Keratinocyte (primary cell): ENCODE data around the gene CDCP1. TPM values are rescaled to one million over a fixed set of nuclear protein-coding genes. Genes with fewer than 3 reads are reported as not detected.

ENCODE experiments used
- DNase-seq: peaks from one replicate; pipeline ENCODE4 v3.0.0-alpha.2; 2011; ENCODE audit warnings: low read depth, missing footprints, low spot score
- FAIRE-seq: peaks from 2 replicates; lab custom pipeline; 2011; peaks lifted over from hg19 to GRCh38; lab: Jason Lieb, UNC
- H2AFZ ChIP-seq: 2 replicates; pipeline ENCODE4 v1.6.0; 2012; ENCODE audit warnings: low read length, control low read depth, inconsistent platforms; ENCODE audit not compliant: control insufficient read depth
- H3K27ac ChIP-seq: 2 replicates; pipeline ENCODE4 v1.5.1; 2011; ENCODE audit warnings: low read length; ENCODE audit not compliant: control insufficient read depth, insufficient read depth
- H3K27me3 ChIP-seq: 3 replicates; pipeline ENCODE4 v1.6.0; 2011; ENCODE audit warnings: low read length; ENCODE audit not compliant: control insufficient read depth, insufficient read depth; ENCODE audit errors: extremely low read depth
- H3K36me3 ChIP-seq, 2 experiments: 2 replicates in 1 of 2; 3 replicates in 1 of 2; pipeline ENCODE4 v1.5.1; 2011; ENCODE audit warnings: low read length in 2 of 2, mild to moderate bottlenecking in 1 of 2; ENCODE audit not compliant: control insufficient read depth in 2 of 2, insufficient read depth in 2 of 2; ENCODE audit errors: extremely low read depth in 1 of 2
- H3K4me1 ChIP-seq: 3 replicates; pipeline ENCODE4 v1.5.1; 2011; ENCODE audit warnings: low read length; ENCODE audit not compliant: control insufficient read depth, insufficient read depth; ENCODE audit errors: extremely low read depth
- H3K4me2 ChIP-seq: 3 replicates; pipeline ENCODE4 v1.6.0; 2011; ENCODE audit warnings: low read depth, low read length; ENCODE audit not compliant: control insufficient read depth, insufficient read depth; ENCODE audit errors: extremely low read depth
- H3K4me3 ChIP-seq, 3 experiments: fragments of 200-600 bp in 1 of 3; sonication (generic) in 1 of 3; 2 replicates in 2 of 3; 3 replicates in 1 of 3; pipeline ENCODE4 v1.5.1; 2011 to 2016; ENCODE audit warnings: low read length in 3 of 3, mild to moderate bottlenecking in 3 of 3, control low read depth in 2 of 3, inconsistent platforms in 1 of 3, low read depth in 1 of 3, mixed read lengths in 1 of 3, mixed run types in 1 of 3, moderate library complexity in 1 of 3; ENCODE audit not compliant: control insufficient read depth in 2 of 3, insufficient read depth in 2 of 3; ENCODE audit errors: extremely low read depth in 1 of 3
- H3K79me2 ChIP-seq: 2 replicates; pipeline ENCODE4 v1.6.0; 2012; ENCODE audit warnings: low read length; ENCODE audit not compliant: control insufficient read depth, insufficient read depth
- H3K9ac ChIP-seq: 3 replicates; pipeline ENCODE4 v1.6.0; 2011; ENCODE audit warnings: low read length; ENCODE audit not compliant: control insufficient read depth, insufficient read depth; ENCODE audit errors: extremely low read depth
- H3K9me1 ChIP-seq: 3 replicates; pipeline ENCODE4 v1.6.0; 2011; ENCODE audit warnings: low read length; ENCODE audit not compliant: control insufficient read depth, insufficient read depth; ENCODE audit errors: extremely low read depth
- H3K9me3 ChIP-seq: 2 replicates; pipeline ENCODE4 v1.5.1; 2012; ENCODE audit warnings: low read depth, low read length; ENCODE audit not compliant: control insufficient read depth
- H4K20me1 ChIP-seq: 3 replicates; pipeline ENCODE4 v1.6.0; 2011; ENCODE audit warnings: low read length; ENCODE audit not compliant: control insufficient read depth, insufficient read depth; ENCODE audit errors: extremely low read depth
- CTCF ChIP-seq, 3 experiments: IDR thresholded peaks in 1 of 3; conservative IDR thresholded peaks in 1 of 3; optimal IDR thresholded peaks in 1 of 3; 2 replicates in 2 of 3; 3 replicates in 1 of 3; pipeline versions ENCODE3 to v1.5.1; 2011; ENCODE audit warnings: low read length in 3 of 3, mild to moderate bottlenecking in 3 of 3, moderate library complexity in 2 of 3, control low read depth in 1 of 3, inconsistent platforms in 1 of 3; ENCODE audit not compliant: insufficient read depth in 2 of 3; ENCODE audit errors: extremely low read depth in 1 of 3
- EZH2 ChIP-seq: IDR thresholded peaks from one replicate; pipeline ENCODE4 v1.6.1; 2012; ENCODE audit warnings: inconsistent platforms, mild to moderate bottlenecking, low read length, moderate library complexity
- dilution Hi-C: fragments of 300-500 bp; cut with MboI; formaldehyde crosslinking; loops from one replicate; pipeline ENCODE4 v1.7.0; 2020; ENCODE audit warnings: low sequenced_read_pairs; ENCODE audit not compliant: extremely low pct_ligation_motif_present
- polyA plus RNA-seq, 5 experiments: library from polyadenylated mRNA; depleted of rRNA in 3 of 5; stranded (reverse) in 3 of 5; stranded (forward) in 1 of 5; unstranded in 1 of 5; fragments of >200 nt; gene quantifications; 1 replicate in 1 of 5; 2 replicates in 3 of 5; 3 replicates in 1 of 5; pipeline versions ENCODE4 v1.2.1 to v1.2.3, GENCODE V29; 2011 to 2012; ENCODE audit warnings: missing spikeins in 2 of 5, low read depth in 1 of 5, low replicate concordance in 1 of 5

Gene CDCP1
- polyA plus RNA-seq, 1 donor (not counting 4 experiments of a cell fraction or from before 2014, with no cell fraction given) = 85.8 TPM

GRCh38 chr3:45128950-45129349, 17.2 kb downstream of the CDCP1 start:
- DNase-seq = no peak
- H3K9me1 ChIP-seq = peaks cover 19% of the 10 kb centered on the region
- no peak overlapping the region for H3K27ac ChIP-seq
- H3K4me3 ChIP-seq = no peak overlapping the region
- TF ChIP-seq EZH2 (no peak), CTCF (optimal IDR thresholded peaks at IDR 0.05 in 1 of 3, IDR thresholded peaks at IDR 0.05 in 1 of 3, conservative IDR thresholded peaks at IDR 0.05 in 1 of 3; ENCODE audit: extremely low read depth in 1 of 3, insufficient read depth in 2 of 3, low read length in 3 of 3) (no peak)
- FAIRE-seq = peak; percentile 48
- dilution Hi-C loops = no loop called here
- no peak overlapping the region for H3K4me2 ChIP-seq
- peaks cover 8 to 48% of the 10 kb centered on the region in 2 experiments for H3K36me3 ChIP-seq
- H4K20me1 ChIP-seq = peaks cover 33% of the 10 kb centered on the region
- H3K27me3 ChIP-seq = no peaks in the 10 kb centered on the region
- H3K4me1 ChIP-seq = peaks cover 83% of the 10 kb centered on the region
- no peaks in the 10 kb centered on the region for H3K9me3 ChIP-seq
- no peak overlapping the region for H3K9ac ChIP-seq
- H2AFZ ChIP-seq = no peak overlapping the region
- H3K79me2 ChIP-seq = peaks cover 86% of the 10 kb centered on the region

GRCh38 chr3:45127130-45127822, 18.9 kb downstream of the CDCP1 start:
- no peaks in the 10 kb centered on the region for H3K9me3 ChIP-seq
- no peak overlapping the region for H3K9ac ChIP-seq
- H3K4me1 ChIP-seq = peaks cover 84% of the 10 kb centered on the region
- peaks cover 77% of the 10 kb centered on the region for H3K79me2 ChIP-seq
- DNase-seq (no peak), FAIRE-seq (peak; percentile 92)
- peak overlapping the region; percentile 99 for H3K27ac ChIP-seq
- H4K20me1 ChIP-seq = peaks cover 33% of the 10 kb centered on the region
- no peaks in the 10 kb centered on the region for H3K27me3 ChIP-seq
- no peak overlapping the region for H3K4me3 ChIP-seq
- peaks cover 2 to 38% of the 10 kb centered on the region in 2 experiments for H3K36me3 ChIP-seq
- H3K4me2 ChIP-seq = peak overlapping the region; percentile 55
- peaks cover 16% of the 10 kb centered on the region for H3K9me1 ChIP-seq
- no peak overlapping the region for H2AFZ ChIP-seq
- no peak for TF ChIP-seq CTCF (optimal IDR thresholded peaks at IDR 0.05 in 1 of 3, IDR thresholded peaks at IDR 0.05 in 1 of 3, conservative IDR thresholded peaks at IDR 0.05 in 1 of 3; ENCODE audit: extremely low read depth in 1 of 3, insufficient read depth in 2 of 3, low read length in 3 of 3)
- no peak for TF ChIP-seq EZH2
- dilution Hi-C loops = no loop called here
